ENCODE data around the gene RFX8.

GRCh38 chr2:101430156-101430555 lies 44.8 kb downstream of the RFX8 start:
- TF ChIP-seq SUZ12 (IDR thresholded peaks at IDR 0.05) (no peak), FOXM1 (IDR thresholded peaks at IDR 0.05; ENCODE audit: borderline replicate concordance) (no peak), TARDBP (IDR thresholded peaks at IDR 0.05) (no peak), ARNT (IDR thresholded peaks at IDR 0.05) (no peak)
